Erythroblast (primary cell): ENCODE data around the gene RIN1.

Source experiments
- GATA1 ChIP-seq: IDR thresholded peaks from 2 replicates; pipeline ENCODE4 v1.6.1; 2011; ENCODE audit warnings: low read depth, mild to moderate bottlenecking, control low read depth, low read length, moderate library complexity
- POLR2A ChIP-seq: IDR thresholded peaks from 2 replicates; pipeline ENCODE4 v1.6.1; 2011; ENCODE audit warnings: mild to moderate bottlenecking, low read length

- no peak for TF ChIP-seq POLR2A
- TF ChIP-seq GATA1 = no peak
These were observed 12.6 kb downstream of the RIN1 start for GRCh38 chr11:66323684-66324083.
